Endothelial cell of umbilical vein (primary cell): Measurements from ENCODE around the gene BDP1. TPM values are rescaled to one million over a fixed set of nuclear protein-coding genes. Genes with fewer than 3 reads are reported as not detected.
A peak's percentile ranks its signal among the peaks of the same experiment; 100 is the strongest.

Experiments used
- Bru-seq: library from RNA; stranded (reverse); fragments of 400-500 nt; gene quantifications from one replicate; lab custom pipeline; 2021; lab: Mats Ljungman, UMichigan
- BruChase-seq, 2 experiments: library from RNA; stranded (reverse); fragments of 400-500 nt; gene quantifications; one replicate each; lab custom pipeline; 2021; lab: Mats Ljungman, UMichigan
- BruUV-seq: library from RNA; stranded (reverse); fragments of 400-500 nt; replicated peaks from 2 replicates; lab custom pipeline; 2021; lab: Mats Ljungman, UMichigan
- CTCF ChIA-PET: fragments of 300-600, 350-600 bp; sonication (Branson Sonifier 250); formaldehyde crosslinking; loops from one replicate; lab custom pipeline; 2021; ENCODE audit warnings: antibody characterized with exemption, inconsistent platforms; lab: Charles Lee
- POLR2A ChIA-PET: fragments of 300-600, 350-600 bp; sonication (Branson Sonifier 250); formaldehyde crosslinking; loops from one replicate; lab custom pipeline; 2021; ENCODE audit warnings: antibody characterized with exemption, inconsistent platforms; lab: Charles Lee
- DNase-seq: peaks from one replicate; pipeline ENCODE4 v3.0.0-alpha.2; 2011; ENCODE audit warnings: low read depth, low spot score
- FAIRE-seq: peaks from 2 replicates; lab custom pipeline; 2011; peaks lifted over from hg19 to GRCh38; lab: Jason Lieb, UNC
- H2AFZ ChIP-seq: 2 replicates; pipeline ENCODE4 v1.6.0; 2012; ENCODE audit warnings: low read depth, low read length, control low read depth, inconsistent platforms
- H3K27ac ChIP-seq: 2 replicates; pipeline ENCODE4 v1.5.1; 2011; ENCODE audit warnings: low read depth, mild to moderate bottlenecking, control low read depth, low read length, moderate library complexity; ENCODE audit not compliant: insufficient read depth
- H3K27me3 ChIP-seq, 2 experiments: 2 replicates each; pipeline versions ENCODE4 v1.6.0 to v1.6.1; 2011; ENCODE audit warnings: low read length in 2 of 2, mixed read lengths in 1 of 2; ENCODE audit not compliant: control insufficient read depth in 2 of 2, insufficient read depth in 2 of 2
- H3K36me3 ChIP-seq, 2 experiments: 2 replicates in 1 of 2; 3 replicates in 1 of 2; pipeline ENCODE4 v1.5.1; 2011; ENCODE audit warnings: low read length in 2 of 2, mild to moderate bottlenecking in 1 of 2, moderate library complexity in 1 of 2; ENCODE audit not compliant: control insufficient read depth in 2 of 2, insufficient read depth in 2 of 2; ENCODE audit errors: extremely low read depth in 1 of 2
- H3K4me1 ChIP-seq: 3 replicates; pipeline ENCODE4 v1.5.1; 2011; ENCODE audit warnings: mild to moderate bottlenecking, low read length; ENCODE audit not compliant: control insufficient read depth, insufficient read depth; ENCODE audit errors: extremely low read depth
- H3K4me2 ChIP-seq: 2 replicates; pipeline ENCODE4 v1.6.1; 2011; ENCODE audit warnings: low read length, control low read depth, mixed read lengths; ENCODE audit not compliant: insufficient read depth
- H3K4me3 ChIP-seq, 3 experiments: fragments of 200-600 bp in 1 of 3; sonication (generic), shearing (Covaris generic) in 1 of 3; replicated peaks in 1 of 3; 2 replicates each; pipeline ENCODE4 v1.5.1; 2011 to 2016; ENCODE audit warnings: control low read depth in 3 of 3, low read length in 3 of 3, mild to moderate bottlenecking in 2 of 3, inconsistent platforms in 1 of 3, low read depth in 1 of 3, moderate library complexity in 1 of 3; ENCODE audit not compliant: insufficient read depth in 1 of 3
- H3K79me2 ChIP-seq: 2 replicates; pipeline ENCODE4 v1.6.0; 2012; ENCODE audit warnings: low read length, inconsistent platforms; ENCODE audit not compliant: control insufficient read depth, insufficient read depth
- H3K9ac ChIP-seq: replicated peaks from 2 replicates; pipeline ENCODE3; 2011; ENCODE audit warnings: low read length, control low read depth; ENCODE audit not compliant: insufficient read depth; ENCODE audit errors: extremely low read depth
- H3K9me1 ChIP-seq: replicated peaks from 3 replicates; pipeline ENCODE4 v1.6.0; 2011; ENCODE audit warnings: mild to moderate bottlenecking, low read length; ENCODE audit not compliant: control insufficient read depth, insufficient read depth; ENCODE audit errors: extremely low read depth
- H3K9me3 ChIP-seq: replicated peaks from 2 replicates; pipeline ENCODE4 v1.5.1; 2012; ENCODE audit warnings: low read length, inconsistent platforms; ENCODE audit not compliant: control insufficient read depth, insufficient read depth
- H4K20me1 ChIP-seq: replicated peaks from 2 replicates; pipeline ENCODE3; 2011; ENCODE audit warnings: mild to moderate bottlenecking, low read length; ENCODE audit not compliant: control insufficient read depth, insufficient read depth; ENCODE audit errors: extremely low read depth
- CTCF ChIP-seq, 2 donors: IDR thresholded peaks; 1 replicate in 1 of 2; 2 replicates in 1 of 2; pipeline ENCODE4 v1.5.1; 2011; ENCODE audit warnings: low read length in 2 of 2, mild to moderate bottlenecking in 2 of 2, moderate library complexity in 2 of 2, control low read depth in 1 of 2, inconsistent platforms in 1 of 2, low read depth in 1 of 2; ENCODE audit not compliant: insufficient read depth in 1 of 2; ENCODE audit errors: extremely low read depth in 1 of 2
- EZH2 ChIP-seq: IDR thresholded peaks from 2 replicates; pipeline ENCODE4 v1.6.1; 2012; ENCODE audit warnings: borderline replicate concordance, low read depth, mild to moderate bottlenecking, moderate library complexity, low read length, inconsistent platforms; ENCODE audit not compliant: severe bottlenecking
- FOS ChIP-seq: IDR thresholded peaks from 2 replicates; pipeline ENCODE4 v1.6.1; 2011; ENCODE audit warnings: mild to moderate bottlenecking, low read length, moderate library complexity, borderline replicate concordance; ENCODE audit not compliant: insufficient read depth
- GATA2 ChIP-seq: IDR thresholded peaks from 2 replicates; pipeline ENCODE4 v1.7.0; 2011; ENCODE audit warnings: low read depth, mild to moderate bottlenecking, moderate library complexity, mixed read lengths, low read length; ENCODE audit not compliant: insufficient read length, insufficient read depth
- JUN ChIP-seq: IDR thresholded peaks from 2 replicates; pipeline ENCODE4 v1.6.1; 2011; ENCODE audit warnings: borderline replicate concordance, low read depth; ENCODE audit not compliant: insufficient read length, insufficient read depth
- MYC ChIP-seq: IDR thresholded peaks from one replicate; pipeline ENCODE4 v1.6.1; 2011; ENCODE audit warnings: mild to moderate bottlenecking, low read depth, low read length
- POLR2A ChIP-seq: IDR thresholded peaks from 2 replicates; pipeline ENCODE4 v1.6.1; 2012; ENCODE audit warnings: low read depth, mild to moderate bottlenecking, control low read depth, low read length
- POLR2AphosphoS5 ChIP-seq: IDR thresholded peaks from 2 replicates; pipeline ENCODE4 v1.6.1; 2012; ENCODE audit warnings: low read depth, mild to moderate bottlenecking, control low read depth, low read length, moderate library complexity; ENCODE audit not compliant: insufficient read depth
- dilution Hi-C: fragments of 300-500 bp; cut with MboI; formaldehyde crosslinking; loops from one replicate; pipeline ENCODE4 v1.15.0; 2019; ENCODE audit warnings: low sequenced_read_pairs; ENCODE audit not compliant: extremely low pct_ligation_motif_present
- intact Hi-C: fragments of 100-400 bp; cut with micrococcal nuclease; formaldehyde crosslinking; loops from one replicate; pipeline ENCODE4 v1.10.0; 2022
- long read RNA-seq: library from polyadenylated mRNA; stranded (forward); transcript quantifications from one replicate; pipeline ENCODE4 v2.0.0, GENCODE V29; 2021
- polyA minus RNA-seq, 3 experiments: library from RNA; depleted of rRNA, polyadenylated mRNA; stranded (reverse); fragments of >200 nt; gene quantifications; 1 replicate in 1 of 3; 2 replicates in 2 of 3; pipeline ENCODE4 v1.2.3, GENCODE V29; 2011
- polyA plus RNA-seq, 4 experiments: library from polyadenylated mRNA; depleted of rRNA in 3 of 4; stranded (reverse) in 3 of 4; unstranded in 1 of 4; fragments of >200 nt; gene quantifications; 2 replicates each; pipeline versions ENCODE4 v1.2.1 to v1.2.3, GENCODE V29; 2011 to 2012; ENCODE audit warnings: missing spikeins in 1 of 4
- total RNA-seq: library from RNA; stranded (reverse); gene quantifications from 2 replicates; pipeline ENCODE4 v1.2.3, GENCODE V29; 2021
- TF ChIP-seq, protein P1 (sequence below): IDR thresholded peaks from 2 replicates; pipeline ENCODE4 v1.6.1; 2011; ENCODE audit not compliant: insufficient read depth, insufficient read length

BDP1 gene, protein sequence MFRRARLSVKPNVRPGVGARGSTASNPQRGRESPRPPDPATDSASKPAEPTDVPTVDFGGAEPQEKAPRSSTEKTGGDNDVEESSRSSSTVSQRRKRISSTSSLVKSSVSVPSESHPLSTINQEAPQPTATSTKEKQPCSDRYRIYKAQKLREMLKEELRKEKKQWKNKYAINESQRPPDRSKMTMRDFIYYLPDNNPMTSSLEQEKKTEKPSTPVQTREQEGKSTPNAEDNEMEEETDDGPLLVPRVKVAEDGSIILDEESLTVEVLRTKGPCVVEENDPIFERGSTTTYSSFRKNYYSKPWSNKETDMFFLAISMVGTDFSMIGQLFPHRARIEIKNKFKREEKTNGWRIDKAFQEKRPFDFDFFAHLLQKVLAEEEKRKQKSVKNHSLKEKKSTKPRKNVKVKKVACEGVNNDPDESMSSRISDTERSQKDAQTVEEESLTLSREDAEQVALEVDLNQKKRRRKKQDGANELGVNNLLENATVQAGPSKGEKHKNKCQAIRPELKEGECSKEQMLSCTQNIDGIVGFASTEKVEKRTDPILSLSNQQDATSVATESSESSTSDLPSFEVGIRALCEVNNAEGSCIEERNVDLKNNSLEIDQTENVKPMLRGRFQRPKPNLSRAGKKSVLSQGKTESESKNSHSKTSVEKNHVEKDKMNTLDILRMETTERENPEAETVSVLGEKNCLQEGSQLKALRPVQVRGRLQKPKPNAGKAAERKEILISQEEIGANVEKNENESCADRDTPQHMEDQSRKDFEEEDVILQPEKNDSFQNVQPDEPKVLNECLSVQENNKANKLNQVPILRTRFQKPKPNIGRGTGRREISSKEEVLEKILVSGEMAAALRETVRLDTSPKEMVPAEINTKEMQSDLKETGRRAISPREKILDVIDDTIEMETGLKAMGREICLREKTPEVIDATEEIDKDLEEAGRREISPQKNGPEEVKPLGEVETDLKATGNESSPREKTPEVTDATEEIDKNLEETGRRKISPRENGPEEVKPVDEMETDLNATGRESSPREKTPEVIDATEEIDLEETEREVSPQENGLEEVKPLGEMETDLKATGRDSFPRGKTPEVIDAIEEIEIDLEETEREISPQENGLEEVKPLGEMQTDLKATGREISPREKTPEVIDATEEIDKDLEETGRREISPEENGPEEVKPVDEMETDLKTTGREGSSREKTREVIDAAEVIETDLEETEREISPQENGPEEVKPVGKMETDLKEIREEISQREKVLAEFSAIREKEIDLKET (N-terminal part only)
- total RNA-seq (25.2 and 27.5 TPM in 2 replicates), polyA plus RNA-seq (3.7 and 4.5 TPM in 2 replicates), polyA minus RNA-seq (18.0 and 19.5 TPM in 2 replicates), Bru-seq, nascent RNA (percentile 87 among the genes with signal in this experiment), BruChase-seq, experiment 1, labeled RNA remaining after a 6-hour chase (percentile 88 among the genes with signal in this experiment), BruChase-seq, experiment 2, labeled RNA remaining after a 2-hour chase (percentile 88 among the genes with signal in this experiment)
- 5.4 and 5.6 TPM in 2 replicates for polyA plus RNA-seq (2011; cell fraction: cytosol; rRNA removed)
- 21.6 and 28.9 TPM in 2 replicates for polyA plus RNA-seq (2011; cell fraction: nucleus; rRNA removed)
- polyA plus RNA-seq (2012), result 10.1 and 15.6 TPM in 2 replicates
- polyA minus RNA-seq (2011; cell fraction: cytosol; rRNA and poly(A)+ RNA removed), result 15.5 TPM
- 27.7 and 38.6 TPM in 2 replicates for polyA minus RNA-seq (2011; cell fraction: nucleus; rRNA and poly(A)+ RNA removed)
- long read RNA-seq, partial matches to known transcripts, result 5 of 8 reads
- long read RNA-seq, other reads (novel, unspliced or antisense), result 3 of 8 reads

GRCh38 chr5:71455427-71456361, at the start of gene BDP1:
BDP1 (plus strand) TSS chr5:71455651; CDS start chr5:71455878, 227 bp downstream.
- peak; percentile 78 for TF ChIP-seq POLR2AphosphoS5
- TF ChIP-seq JUN, result peak; percentile 83
- no peak for TF ChIP-seq MYC
- TF ChIP-seq, protein P1, sequence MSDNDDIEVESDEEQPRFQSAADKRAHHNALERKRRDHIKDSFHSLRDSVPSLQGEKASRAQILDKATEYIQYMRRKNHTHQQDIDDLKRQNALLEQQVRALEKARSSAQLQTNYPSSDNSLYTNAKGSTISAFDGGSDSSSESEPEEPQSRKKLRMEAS, result peak; percentile 9
- no peak for TF ChIP-seq FOS
- TF ChIP-seq CTCF (IDR thresholded peaks at IDR 0.05; ENCODE audit: extremely low read depth in 1 of 2, insufficient read depth in 1 of 2, low read depth in 1 of 2, low read length in 2 of 2), result peak in 1 of 2 donors; percentile 27
- TF ChIP-seq GATA2, result no peak
- TF ChIP-seq POLR2A, result peak; percentile 63
- TF ChIP-seq EZH2, result no peak
- Histone ChIP-seq H3K4me1 (peaks cover 14% of the 10 kb centered on the region), H3K9me1 (no peaks in the 10 kb centered on the region), H3K27ac (peak within 1 kb of the TSS; percentile 74), H3K79me2 (peaks cover 35% of the 10 kb centered on the region), H3K9ac (peak within 1 kb of the TSS; percentile 93), H3K27me3 (peaks cover under 1 to 6% of the 10 kb centered on the region in 2 experiments), H3K36me3 (peaks cover 4 to 9% of the 10 kb centered on the region in 2 experiments), H4K20me1 (peaks cover 2% of the 10 kb centered on the region), H3K9me3 (no peaks in the 10 kb centered on the region), H2AFZ (peak within 1 kb of the TSS; percentile 91), H3K4me2 (peak within 1 kb of the TSS; percentile 99), H3K4me3 (peak within 1 kb of the TSS; percentile 89 to 99 (median 97))
- ChIA-PET CTCF (interaction anchor here (1.2 to 1.3 kb wide), 2 partner anchors 20 to 302 kb away, joined by 6 to 10 read pairs; no protein-coding TSS in a partner anchor), POLR2A (no interaction called here)
- DNase-seq, result peak; percentile 95
- FAIRE-seq, result peak; percentile 90
- intact Hi-C loops (loop anchor here (2.0 to 5.0 kb wide), 2 partner anchors 27 to 147 kb away; no protein-coding TSS in a partner anchor), dilution Hi-C loops (no loop called here)
- BruUV-seq, result TSS peak; percentile 52
